AG04449 (cell line): ENCODE results near the gene WDR72.

ENCODE experiments used
- CTCF ChIA-PET: fragments of 350-600 bp; formaldehyde crosslinking; extraction: SDS; loops from one replicate; lab custom pipeline; 2021; ENCODE audit warnings: antibody characterized with exemption; lab: Yijun Ruan, JAX
- POLR2A ChIA-PET: fragments of 400-600, 350-600 bp; formaldehyde crosslinking; extraction: SDS; loops from one replicate; lab custom pipeline; 2020; ENCODE audit warnings: antibody characterized with exemption, inconsistent platforms; lab: Yijun Ruan, JAX
- DNase-seq: peaks from one replicate; pipeline ENCODE4 v3.0.0-alpha.2; 2010; ENCODE audit warnings: low read depth, low spot score
- H3K4me3 ChIP-seq: 2 replicates; pipeline ENCODE4 v1.5.1; 2011; ENCODE audit warnings: low read depth, mild to moderate bottlenecking, control low read depth, low read length
- TF ChIP-seq, protein P1 (sequence below): IDR thresholded peaks from one replicate; pipeline ENCODE4 v1.5.1; 2011; ENCODE audit warnings: mild to moderate bottlenecking, moderate library complexity, low read length, control low read depth, inconsistent platforms; ENCODE audit not compliant: insufficient read depth; ENCODE audit errors: missing control alignments

Gene WDR72

DNA sequence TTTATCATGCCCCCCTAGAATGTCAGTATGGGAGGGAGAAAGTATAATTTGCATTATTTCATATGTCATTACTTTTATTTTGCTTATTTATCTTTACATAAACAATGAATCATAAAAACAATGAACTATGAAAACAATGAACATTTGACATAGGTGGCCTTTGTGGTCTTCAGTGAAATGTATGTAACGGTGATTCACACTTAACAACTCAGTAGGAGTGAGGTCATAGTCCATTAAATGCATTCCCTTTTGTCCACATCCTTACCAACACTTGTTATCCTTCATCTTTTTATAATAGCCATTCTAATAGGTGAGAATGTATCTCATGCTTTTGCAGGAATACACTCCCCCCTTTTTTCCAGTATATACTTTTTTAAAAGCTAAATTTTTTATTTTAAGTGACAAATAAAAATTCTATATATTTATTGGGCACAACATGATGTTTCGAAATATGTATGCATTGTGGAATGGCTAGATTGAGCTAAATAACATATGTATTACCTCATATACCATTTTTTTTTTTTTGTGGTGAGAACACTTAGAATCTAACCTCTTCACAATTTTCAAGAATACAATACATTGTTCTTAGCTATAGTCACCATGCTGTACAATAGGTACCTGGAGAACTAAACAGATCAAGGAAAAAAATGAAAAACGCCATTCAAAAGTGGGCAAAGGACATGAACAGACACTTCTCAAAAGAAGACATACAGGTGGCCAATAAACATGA is 189.5 kb downstream of the WDR72 start:
- TF ChIP-seq, protein P1, sequence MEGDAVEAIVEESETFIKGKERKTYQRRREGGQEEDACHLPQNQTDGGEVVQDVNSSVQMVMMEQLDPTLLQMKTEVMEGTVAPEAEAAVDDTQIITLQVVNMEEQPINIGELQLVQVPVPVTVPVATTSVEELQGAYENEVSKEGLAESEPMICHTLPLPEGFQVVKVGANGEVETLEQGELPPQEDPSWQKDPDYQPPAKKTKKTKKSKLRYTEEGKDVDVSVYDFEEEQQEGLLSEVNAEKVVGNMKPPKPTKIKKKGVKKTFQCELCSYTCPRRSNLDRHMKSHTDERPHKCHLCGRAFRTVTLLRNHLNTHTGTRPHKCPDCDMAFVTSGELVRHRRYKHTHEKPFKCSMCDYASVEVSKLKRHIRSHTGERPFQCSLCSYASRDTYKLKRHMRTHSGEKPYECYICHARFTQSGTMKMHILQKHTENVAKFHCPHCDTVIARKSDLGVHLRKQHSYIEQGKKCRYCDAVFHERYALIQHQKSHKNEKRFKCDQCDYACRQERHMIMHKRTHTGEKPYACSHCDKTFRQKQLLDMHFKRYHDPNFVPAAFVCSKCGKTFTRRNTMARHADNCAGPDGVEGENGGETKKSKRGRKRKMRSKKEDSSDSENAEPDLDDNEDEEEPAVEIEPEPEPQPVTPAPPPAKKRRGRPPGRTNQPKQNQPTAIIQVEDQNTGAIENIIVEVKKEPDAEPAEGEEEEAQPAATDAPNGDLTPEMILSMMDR, result no peak
- no peak for DNase-seq
- ChIA-PET POLR2A (no interaction called here), CTCF (no interaction called here)
- H3K4me3 ChIP-seq, result no peak overlapping the region

DNA sequence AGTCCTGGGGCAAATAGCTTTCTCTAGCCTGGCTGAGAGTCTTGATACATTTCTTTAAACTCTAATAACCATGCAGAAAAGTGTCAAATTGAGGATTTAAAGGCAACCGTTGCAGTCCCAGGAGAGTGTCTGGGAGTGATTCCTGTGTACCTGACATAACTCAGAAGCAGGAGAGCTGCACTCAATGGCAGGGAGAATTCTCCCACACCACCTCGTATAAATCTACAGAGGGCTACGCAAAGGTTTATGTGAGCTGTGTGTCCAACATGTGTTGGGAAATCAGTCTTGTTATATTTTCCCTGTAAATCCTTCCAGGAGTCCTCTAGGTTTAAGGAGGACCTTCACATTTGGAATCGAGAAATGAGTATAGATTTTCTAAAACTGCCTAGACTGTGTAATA is 192.6 kb downstream of the WDR72 start:
- TF ChIP-seq, protein P1, result no peak
- no peak for DNase-seq
- H3K4me3 ChIP-seq, result no peak overlapping the region
- ChIA-PET CTCF (no interaction called here), POLR2A (no interaction called here)

DNA sequence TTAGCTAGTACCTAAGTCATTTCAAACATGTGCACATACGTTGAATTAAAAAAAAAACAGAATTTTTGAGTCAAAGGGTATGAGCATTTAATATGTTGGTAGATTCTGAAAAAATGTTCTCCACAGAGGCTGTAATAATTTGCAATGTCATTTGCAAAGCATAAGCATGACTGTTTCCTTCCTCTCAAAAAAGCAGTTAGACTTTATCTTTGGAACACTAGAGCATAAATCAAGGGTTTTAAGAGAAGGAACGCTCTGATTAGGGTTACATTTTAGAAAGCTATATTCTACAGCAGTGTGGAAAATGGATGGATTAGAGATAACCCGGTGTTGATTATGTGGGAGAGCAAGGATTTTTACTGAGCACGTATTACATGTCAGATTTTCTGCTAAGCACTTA is 193.7 kb downstream of the WDR72 start:
- TF ChIP-seq, protein P1, result no peak
- CTCF ChIA-PET, result no interaction called here
- POLR2A ChIA-PET, result no interaction called here
- H3K4me3 ChIP-seq, result no peak overlapping the region
- DNase-seq, result no peak

DNA sequence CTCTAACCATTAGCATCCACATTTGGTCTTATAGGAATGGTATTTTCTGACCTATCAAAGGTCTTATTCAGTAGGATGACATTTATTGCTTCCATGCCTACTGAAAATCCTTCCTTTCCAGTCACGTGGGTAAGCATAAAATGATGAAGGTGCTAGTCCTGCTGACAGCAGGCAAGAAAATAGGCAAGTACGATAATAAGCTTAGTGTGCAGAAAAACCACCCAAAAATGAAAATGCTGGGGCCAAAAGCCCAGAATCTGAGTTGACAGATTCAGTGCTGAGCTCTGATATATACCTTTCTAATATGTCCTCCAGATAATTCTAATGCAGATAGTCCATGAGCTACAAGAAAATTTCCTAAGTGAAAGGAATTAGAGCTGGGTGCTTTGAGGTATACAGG is 194.8 kb downstream of the WDR72 start:
- DNase-seq, result no peak
- ChIA-PET CTCF (no interaction called here), POLR2A (no interaction called here)
- H3K4me3 ChIP-seq, result no peak overlapping the region
- TF ChIP-seq, protein P1, result no peak

DNA sequence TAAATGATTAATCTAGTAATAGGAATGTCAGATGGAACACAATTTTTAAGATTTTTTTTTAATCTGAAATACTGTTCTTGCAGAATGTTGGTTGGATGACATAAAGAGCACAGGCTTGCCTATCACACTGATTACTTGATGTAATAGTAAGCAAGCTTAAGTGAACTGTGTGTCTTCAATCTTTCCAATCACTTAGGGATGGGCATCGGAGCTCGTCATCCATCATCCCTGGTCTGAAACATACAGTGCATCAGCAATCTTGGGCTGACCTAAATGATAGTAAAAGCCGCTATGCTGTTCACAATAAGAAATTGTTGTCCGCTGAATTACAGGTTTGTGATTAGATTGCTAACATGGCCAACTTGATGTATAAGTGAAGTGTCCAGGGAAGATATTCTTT is 195.8 kb downstream of the WDR72 start:
- TF ChIP-seq, protein P1, result no peak
- ChIA-PET CTCF (no interaction called here), POLR2A (no interaction called here)
- H3K4me3 ChIP-seq, result no peak overlapping the region
- no peak for DNase-seq

DNA sequence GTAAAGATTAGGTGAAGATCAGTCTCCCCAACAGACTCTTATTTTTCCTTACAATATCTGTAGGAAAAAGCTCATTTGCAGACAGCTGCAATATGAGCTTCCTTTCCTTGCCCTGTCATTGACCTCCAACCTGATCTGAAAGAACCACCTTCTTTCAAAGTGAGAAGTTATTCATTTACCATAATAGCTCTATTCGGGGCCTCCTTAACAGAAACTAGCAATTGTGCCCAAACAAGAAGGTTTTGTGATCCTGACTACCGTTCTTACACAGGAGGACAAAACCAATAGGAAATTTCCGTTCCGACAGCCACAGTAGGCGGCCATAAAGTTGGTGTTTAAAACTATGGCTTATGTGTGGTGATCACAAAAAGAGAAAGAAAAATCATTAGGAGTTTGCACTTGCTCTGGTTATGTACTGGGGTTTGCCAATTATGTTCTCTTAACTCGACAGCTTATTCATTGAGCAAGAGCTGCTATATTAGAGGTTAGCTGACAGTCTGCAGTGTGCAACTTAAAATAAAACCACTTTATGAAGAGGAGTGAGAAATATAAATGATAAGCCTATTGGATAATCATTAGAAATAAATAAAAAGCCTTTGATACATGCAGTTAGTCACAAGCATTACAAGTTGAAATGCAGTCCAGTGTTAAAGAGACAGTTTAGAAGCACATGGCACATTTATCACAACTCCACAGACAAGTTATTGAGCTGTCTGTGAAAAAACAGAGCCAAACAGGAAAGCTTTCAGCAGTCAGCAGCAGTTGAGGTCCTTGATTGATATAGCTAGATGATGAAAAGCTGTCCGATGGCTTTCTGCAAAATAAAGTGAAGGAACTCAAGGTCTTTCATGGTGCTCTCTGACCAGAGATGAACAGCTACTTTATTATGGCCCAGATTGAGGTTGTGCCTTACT is 199.8 kb downstream of the WDR72 start:
- no peak for DNase-seq
- ChIA-PET CTCF (no interaction called here), POLR2A (no interaction called here)
- H3K4me3 ChIP-seq, result no peak overlapping the region
- TF ChIP-seq, protein P1, result no peak
